GM19438 (cell line): Measurements from ENCODE around the gene KSR1.
"Not testable (repeated sequence)": the region's sequence is repeated elsewhere in the genome, so short reads cannot be mapped to it uniquely, and the experiment has no call there.

Experiments
- ATAC-seq: cut with Tn5 transposase; IDR thresholded peaks from one replicate; pipeline ENCODE4 v1.9.1; 2021; ENCODE audit warnings: low read depth; ENCODE audit not compliant: unreplicated experiment

Gene KSR1

DNA sequence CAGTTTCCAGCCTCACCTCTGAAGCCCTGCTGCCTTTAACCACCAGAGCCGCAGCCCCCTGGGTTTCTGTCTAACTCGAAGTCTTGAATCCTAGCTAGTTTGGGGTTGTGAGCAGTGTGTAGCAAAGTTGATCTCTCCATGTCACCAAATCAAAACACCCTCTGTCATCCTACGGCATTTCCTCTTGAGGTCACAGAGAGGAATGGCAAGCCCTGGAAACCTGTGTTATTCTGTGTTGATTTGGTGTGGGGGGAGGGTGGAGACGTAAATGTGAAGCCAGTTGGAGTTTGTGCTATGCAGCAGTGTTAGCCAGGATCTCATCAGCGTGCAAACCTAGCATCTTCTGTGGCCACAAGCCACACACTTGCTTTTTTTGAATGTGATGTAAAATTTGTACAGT is 169.6 kb downstream of the KSR1 start:
- ATAC-seq = no peak

GRCh38 chr17:27627514-27627913 is 171.3 kb downstream of the KSR1 start:
- ATAC-seq = no peak

DNA sequence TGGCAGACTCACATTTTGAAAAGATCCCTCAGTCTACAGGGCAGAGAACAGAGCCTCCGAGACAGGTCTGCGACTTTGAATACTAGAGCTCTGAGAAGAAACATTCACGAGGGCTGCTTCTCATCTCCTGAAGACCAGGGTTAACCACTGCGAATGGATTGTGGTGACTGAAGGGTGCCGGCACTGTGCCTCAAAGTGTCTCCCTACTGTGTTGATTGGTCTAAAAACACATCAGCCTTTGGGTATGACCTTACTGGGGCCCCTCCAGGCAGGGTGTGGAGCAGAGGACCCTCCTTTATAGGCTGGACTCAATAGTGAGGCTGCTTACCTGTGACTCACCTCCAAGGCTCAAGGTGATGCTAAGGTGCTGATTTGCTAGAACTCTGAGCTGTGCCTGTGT is 172.1 kb downstream of the KSR1 start:
- no peak for ATAC-seq

GRCh38 chr17:27629260-27629659 is 173.0 kb downstream of the KSR1 start:
- not testable (repeated sequence) for ATAC-seq

DNA sequence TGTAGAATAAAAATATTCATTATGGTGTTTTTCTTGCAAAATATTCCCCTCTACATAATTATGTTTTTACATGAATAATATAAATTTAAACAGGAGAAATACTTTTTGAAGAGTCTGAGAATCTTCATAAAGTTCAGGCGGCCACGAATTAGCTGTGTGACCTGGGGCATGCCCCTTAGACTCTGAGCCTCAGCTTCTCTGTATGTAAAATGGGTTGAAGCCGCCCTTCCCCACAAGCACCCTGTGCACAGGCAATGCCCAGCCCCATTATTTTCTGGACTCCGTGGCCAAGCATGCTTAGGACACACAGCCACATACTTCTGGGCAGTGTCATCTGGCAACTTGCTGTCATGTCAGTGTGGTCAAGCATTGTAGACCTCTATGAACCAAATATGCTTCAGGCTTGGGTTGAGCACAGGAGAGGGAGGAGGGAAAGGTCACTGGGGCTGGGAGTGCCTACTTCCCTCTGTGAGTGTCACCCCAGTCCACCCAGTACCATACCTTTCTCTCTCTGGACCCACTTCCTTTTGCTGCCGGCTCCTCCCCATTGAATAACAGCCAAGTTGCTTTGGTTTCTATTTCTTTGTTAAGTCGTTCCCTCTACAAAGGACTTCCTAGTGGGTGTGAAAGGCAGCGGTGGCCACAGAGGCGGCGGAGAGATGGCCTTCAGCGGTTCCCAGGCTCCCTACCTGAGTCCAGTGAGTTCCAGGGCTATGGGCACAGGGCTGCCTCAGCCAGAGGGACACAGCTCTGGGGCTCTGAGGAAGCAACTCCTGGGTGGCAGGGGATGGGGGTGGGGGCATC is 174.6 kb downstream of the KSR1 start, which contains the start of gene LGALS9:
LGALS9 (plus strand) TSS at position 582 of the 804 bp plus-strand sequence; CDS start at position 660, 78 bp downstream.
- ATAC-seq = peak; percentile 69

- ATAC-seq = peak; percentile 37
These were observed 175.1 kb downstream of the KSR1 start for GRCh38 chr17:27631411-27631760.

GRCh38 chr17:27631897-27632725 is 175.9 kb downstream of the KSR1 start:
- no peak for ATAC-seq

DNA sequence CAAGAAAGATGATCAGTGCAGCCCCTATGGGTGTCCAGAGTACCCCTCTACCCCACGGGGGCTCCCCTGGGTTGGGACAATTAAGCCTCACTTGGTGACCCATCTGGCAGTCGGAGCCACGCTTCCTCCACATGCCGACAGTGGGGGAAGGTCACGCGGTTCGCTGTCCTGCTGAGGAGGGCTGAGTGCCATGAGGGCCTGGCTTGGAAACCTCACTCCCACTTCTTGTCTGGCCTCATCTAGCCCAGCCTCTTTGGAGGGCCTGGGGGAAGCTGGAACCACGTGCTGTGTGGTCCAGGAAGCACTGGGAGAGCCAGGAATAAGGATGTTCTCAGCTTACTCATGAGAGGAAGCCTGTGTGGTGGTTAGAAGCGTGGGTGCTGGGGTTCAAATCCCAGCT is 176.5 kb downstream of the KSR1 start:
- ATAC-seq = not testable (repeated sequence)

DNA sequence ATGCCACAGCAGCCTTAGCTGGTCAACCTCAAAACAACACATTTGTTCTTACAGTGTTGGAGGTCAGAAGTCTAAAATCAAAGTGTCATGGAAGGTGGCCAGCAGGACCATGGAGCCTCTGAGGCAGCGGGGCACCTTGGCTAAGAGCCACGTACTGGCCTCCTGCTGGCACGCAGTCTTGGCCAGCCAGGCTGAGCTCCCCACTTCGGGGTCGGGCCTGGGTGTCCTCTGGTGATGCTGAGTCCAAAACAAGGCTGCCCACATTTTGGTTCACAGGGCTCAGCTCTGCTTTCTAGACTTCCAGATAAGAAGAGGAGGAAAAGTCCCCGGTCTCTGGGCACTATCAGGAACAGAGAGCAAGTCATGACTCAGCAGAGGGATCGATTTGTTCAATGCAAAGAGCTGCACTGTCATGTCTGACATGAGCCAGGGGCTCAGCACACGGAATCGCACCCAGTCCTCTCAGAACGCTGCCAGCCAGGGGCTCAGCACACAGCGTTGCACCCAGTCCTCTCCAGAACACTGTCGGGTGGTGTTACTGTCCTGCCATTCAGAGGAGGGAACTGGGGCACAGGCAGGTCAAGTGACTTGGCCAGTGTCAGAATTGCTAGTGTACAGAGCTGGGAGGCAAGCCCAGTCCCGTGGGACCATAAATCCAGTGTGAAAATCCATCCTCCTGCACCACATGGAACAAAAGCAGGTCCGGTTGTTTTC is 177.2 kb downstream of the KSR1 start:
- ATAC-seq = no peak

DNA sequence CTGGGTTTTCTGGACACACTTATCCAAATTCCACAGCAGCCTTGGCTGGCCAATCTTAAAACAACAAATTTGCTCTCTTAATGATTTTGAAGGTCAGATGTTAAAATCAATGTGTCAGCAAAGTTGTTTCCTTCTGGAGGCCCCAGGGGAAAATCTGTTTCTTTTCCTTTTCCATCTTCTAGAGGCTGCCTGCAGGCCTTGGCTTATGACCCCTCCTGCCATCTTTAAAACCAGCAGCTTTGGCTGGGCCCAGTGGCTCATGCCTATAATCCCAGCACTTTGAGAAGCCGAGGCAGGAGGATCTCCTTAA is 177.7 kb downstream of the KSR1 start:
- no peak for ATAC-seq

DNA sequence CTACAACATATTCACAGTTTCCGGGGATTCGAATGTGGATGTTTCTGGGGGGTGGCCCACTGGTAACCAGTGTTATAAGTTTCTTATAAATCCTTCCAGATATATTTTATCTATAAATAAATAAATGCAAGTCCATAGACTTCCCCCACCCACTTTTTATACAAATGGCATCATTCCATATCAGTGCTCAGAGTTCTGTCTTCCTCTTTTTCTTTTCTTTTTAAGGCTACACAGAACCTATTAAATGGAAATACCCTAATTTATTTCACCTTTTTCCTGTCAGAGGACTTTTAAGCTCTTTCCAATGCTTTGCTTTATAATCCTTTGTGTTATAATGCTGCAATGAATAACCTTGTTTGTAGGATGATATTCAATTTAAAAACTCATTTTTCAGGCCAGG is 178.5 kb downstream of the KSR1 start:
- ATAC-seq = no peak

DNA sequence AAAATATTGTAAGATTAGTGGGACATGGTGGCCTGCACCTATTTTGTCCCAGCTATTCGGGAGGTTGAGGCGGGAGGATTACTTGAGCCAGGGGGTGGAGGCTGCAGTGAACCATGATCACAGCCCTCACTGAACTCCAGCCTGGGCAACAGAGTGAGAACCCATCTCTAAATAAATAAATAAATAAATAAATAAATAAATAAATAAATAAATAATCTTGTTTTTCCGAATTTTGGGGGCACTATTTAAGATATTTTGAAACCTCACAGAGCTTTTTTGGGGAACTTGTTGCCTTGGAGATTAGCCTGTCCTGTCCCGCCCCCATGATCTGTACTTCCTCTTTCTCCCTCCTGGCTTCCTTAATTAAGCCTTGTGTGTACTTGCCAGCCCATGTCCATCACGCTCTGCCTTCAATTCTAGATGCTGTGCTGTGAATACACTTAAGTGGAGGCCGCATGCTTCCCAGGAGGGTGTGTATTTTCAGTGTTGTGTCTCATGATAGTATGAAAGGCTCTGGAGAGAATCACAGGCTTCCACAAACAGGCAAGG is 179.1 kb downstream of the KSR1 start:
- no peak for ATAC-seq

- not testable (repeated sequence) for ATAC-seq
These were observed 179.8 kb downstream of the KSR1 start for GRCh38 chr17:27636005-27636520.

GRCh38 chr17:27637818-27638217 is 181.6 kb downstream of the KSR1 start:
- not testable (repeated sequence) for ATAC-seq

DNA sequence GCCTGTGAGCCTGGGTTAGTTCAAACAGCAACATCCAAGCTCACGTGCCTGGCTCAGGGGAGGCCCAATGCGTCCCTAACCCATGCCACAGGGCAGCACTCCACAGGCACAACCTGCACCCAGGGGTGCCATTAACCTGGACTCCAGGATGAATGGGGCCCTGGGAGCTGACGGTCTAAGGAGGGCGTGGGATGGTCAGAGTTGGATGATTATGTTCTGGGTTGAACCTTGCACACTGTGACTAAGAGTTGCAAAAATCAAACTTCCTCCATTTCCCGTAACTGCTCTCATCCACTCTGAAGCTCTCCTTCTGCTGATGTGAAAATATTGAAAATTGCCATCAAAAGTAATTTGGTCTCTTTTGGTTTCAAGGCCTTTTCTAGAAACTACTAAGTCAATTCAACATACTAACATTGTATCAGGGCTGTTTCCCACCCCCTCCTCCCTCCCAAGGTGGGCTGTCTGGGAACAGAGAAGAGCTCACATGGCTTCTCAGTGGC is 182.2 kb downstream of the KSR1 start:
- not testable (repeated sequence) for ATAC-seq

GRCh38 chr17:27640790-27641189 is 184.5 kb downstream of the KSR1 start:
- no peak for ATAC-seq

DNA sequence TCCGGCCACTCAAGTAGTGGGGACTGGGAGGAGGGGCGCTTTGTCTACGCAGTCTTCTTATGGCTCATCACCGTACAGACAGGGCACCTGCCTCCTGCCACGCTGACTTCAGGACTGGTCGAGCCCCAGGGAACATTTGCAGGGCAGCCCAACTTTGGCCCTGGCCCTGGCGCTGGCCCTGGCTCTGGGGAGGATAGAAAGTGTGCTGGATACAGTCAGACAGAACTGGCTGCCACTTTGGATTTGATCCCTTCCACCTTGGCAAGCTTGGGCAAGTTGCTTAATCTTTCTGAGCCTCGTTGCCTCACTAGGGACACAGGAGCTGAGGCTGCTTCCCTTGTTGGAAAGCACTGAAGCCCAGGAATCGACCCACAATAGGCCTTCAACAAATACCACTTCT is 188.3 kb downstream of the KSR1 start:
- no peak for ATAC-seq

GRCh38 chr17:27645621-27646020 is 189.4 kb downstream of the KSR1 start:
- not testable (repeated sequence) for ATAC-seq

GRCh38 chr17:27646232-27646631 is 190.0 kb downstream of the KSR1 start:
- ATAC-seq = no peak

GRCh38 chr17:27647765-27648164 is 191.5 kb downstream of the KSR1 start:
- ATAC-seq = no peak
